AG10803 (cell line): ENCODE measurements around the gene GHRH.

Source experiments
- DNase-seq: peaks from one replicate; pipeline ENCODE4 v3.0.0; 2010; ENCODE audit warnings: low read depth
- H3K4me3 ChIP-seq: 2 replicates; pipeline ENCODE4 v1.5.1; 2011; ENCODE audit warnings: mild to moderate bottlenecking, low read length, control low read depth
- TF ChIP-seq, protein P1 (sequence below): conservative IDR thresholded peaks from 2 replicates; pipeline ENCODE4 v1.5.1; 2011; ENCODE audit warnings: mild to moderate bottlenecking, low read length, control low read depth, inconsistent platforms

GHRH gene

DNA sequence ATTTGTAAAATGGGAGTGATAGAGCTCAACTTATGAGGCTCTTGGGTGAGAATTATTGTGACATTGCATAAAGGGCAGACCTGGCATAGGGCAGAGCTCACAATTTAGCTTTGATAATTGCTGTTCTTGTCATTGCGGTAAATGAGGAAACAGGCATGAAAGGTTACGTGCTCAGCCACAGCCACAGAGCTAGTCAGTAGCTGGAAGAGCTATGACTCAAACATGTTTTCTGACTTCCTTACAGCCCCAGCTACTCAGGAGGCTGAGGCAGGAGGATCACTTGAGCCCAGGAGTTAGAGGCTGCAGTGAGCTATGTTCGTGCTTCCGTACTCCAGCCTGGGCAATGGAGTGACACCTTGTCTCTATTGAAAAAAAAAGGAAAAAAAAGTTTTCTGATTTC is 3.5 kb upstream of the GHRH start:
- H3K4me3 ChIP-seq, result no peak overlapping the region
- no peak for DNase-seq
- TF ChIP-seq, protein P1, sequence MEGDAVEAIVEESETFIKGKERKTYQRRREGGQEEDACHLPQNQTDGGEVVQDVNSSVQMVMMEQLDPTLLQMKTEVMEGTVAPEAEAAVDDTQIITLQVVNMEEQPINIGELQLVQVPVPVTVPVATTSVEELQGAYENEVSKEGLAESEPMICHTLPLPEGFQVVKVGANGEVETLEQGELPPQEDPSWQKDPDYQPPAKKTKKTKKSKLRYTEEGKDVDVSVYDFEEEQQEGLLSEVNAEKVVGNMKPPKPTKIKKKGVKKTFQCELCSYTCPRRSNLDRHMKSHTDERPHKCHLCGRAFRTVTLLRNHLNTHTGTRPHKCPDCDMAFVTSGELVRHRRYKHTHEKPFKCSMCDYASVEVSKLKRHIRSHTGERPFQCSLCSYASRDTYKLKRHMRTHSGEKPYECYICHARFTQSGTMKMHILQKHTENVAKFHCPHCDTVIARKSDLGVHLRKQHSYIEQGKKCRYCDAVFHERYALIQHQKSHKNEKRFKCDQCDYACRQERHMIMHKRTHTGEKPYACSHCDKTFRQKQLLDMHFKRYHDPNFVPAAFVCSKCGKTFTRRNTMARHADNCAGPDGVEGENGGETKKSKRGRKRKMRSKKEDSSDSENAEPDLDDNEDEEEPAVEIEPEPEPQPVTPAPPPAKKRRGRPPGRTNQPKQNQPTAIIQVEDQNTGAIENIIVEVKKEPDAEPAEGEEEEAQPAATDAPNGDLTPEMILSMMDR, result no peak

DNA sequence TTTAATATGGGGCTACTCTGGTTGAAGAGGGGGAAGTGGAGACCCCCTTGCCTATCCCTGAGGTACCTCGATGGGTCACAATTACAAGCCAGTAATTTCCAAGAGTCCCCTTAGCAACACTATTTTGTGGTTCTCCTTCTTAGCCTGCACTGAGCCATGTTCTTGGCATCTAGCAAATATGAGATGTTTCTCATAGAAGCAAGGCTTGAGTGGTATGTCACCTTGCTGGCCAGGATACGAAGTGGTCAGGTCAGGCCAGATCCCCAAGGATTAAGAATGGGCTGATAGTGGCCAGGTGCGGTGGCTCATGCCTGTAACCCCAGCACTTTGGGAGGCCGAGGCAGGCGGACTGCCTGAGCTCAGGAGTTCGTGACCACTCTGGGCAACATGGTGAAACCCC is 2.1 kb upstream of the GHRH start:
- no peak overlapping the region for H3K4me3 ChIP-seq
- no peak for DNase-seq
- TF ChIP-seq, protein P1, result no peak

DNA sequence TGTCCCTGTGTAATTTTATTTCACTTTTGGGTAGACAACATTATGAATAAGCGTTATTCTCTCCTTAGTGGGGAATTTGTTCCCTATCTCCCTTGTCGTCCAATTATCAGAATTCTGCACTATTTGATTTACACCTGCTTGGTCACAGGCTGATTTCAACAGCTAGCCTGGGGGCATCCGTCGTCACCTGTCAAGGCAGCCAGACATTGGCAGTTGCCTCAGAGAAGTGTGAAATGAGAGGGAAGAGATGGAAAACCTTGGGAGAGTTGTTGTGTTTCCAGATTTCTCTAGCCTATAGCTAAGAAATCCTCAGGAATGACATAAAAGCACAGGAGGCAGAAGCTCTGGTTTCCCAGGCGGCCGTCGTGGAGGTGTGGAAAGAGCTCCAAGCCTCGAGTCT is 891 bp upstream of the GHRH start:
- no peak for DNase-seq
- no peak overlapping the region for H3K4me3 ChIP-seq
- TF ChIP-seq, protein P1, result no peak

DNA sequence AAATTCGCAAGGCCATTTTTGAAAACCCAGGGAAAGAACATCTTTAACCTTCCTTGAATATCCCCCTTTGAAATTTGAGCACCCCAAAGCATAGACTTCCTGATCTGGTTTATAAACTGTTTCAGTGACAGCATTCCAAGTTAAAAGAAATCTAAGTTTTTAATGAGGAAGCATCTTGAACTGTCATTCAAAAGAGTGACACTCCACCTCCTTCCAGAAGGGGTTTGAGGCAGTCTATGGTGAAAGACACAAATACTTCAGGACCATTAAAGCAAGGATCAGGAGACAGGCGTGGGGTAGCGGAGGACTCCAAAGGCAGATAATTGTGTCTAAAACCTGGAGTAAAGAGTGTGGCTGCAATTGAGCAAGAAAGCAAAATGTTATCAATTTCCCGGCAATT is 691 bp downstream of the GHRH start:
- TF ChIP-seq, protein P1, result no peak
- H3K4me3 ChIP-seq, result no peak overlapping the region
- DNase-seq, result no peak

DNA sequence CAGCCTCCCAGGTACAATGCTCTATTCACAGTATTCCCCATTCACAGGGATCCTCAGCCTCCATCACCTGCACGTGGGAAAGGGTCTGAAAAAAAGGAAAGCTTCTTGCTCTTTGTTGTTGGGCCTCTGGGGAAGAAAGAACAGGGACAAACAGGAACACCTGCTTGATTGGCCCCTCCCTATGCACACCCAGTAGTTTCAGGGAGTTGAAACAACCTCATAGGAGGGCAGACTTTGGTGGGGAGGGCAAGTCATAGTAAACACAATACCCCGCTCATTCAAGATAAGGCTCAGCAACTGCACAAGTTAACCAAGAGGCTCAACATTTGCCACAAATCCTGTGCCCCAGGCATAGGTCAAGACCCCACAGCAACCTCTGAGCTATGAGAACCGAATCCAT is 1.7 kb downstream of the GHRH start:
- H3K4me3 ChIP-seq, result no peak overlapping the region
- no peak for DNase-seq
- TF ChIP-seq, protein P1, result no peak

DNA sequence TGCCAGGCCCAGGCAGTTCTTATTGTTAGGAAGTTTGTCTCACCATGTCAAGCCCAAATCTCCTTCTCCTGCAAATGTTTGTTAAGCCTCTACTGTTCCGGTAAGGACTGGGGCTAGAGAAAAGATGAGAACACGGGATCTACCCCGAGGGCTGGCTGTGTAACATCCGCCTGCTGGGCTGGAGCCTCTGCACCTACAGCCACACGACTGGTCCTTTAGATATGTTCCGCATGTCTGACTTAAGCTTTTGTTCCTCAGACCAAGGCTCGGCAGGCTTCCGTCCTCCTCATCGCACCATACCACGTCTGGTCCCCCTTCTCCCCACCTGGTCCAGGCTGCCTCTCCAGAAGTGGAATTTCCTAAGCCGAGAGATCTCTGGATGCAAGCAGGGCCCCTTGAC is 2.6 kb downstream of the GHRH start:
- no peak for DNase-seq
- TF ChIP-seq, protein P1, result no peak
- no peak overlapping the region for H3K4me3 ChIP-seq

DNA sequence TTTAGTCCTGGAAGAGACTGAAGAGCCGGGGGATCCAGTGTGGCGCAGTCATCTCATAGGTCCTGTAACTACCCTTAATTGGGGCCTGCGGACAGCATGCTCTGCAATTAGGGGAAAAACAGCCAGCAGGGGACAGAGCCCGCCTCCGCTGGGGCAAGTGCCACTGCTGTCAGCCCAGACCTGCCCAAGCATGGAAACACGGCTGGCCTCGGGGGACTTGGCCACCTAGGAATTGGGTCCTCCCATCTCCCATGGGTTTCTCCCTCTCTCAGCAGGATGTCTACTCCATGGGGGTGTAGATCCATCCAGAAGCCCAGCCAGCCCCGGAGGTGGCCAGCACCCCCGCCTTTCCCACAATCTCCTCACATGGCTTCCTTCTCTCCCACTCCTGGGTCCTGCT is 3.6 kb downstream of the GHRH start:
- no peak for DNase-seq
- H3K4me3 ChIP-seq, result no peak overlapping the region
- TF ChIP-seq, protein P1, result no peak
